Measurements from ENCODE around the gene ESD.
A peak's percentile ranks its signal among the peaks of the same experiment; 100 is the strongest.
"Not testable (repeated sequence)": the region's sequence is repeated elsewhere in the genome, so short reads cannot be mapped to it uniquely, and the experiment has no call there.

The ESD gene

DNA sequence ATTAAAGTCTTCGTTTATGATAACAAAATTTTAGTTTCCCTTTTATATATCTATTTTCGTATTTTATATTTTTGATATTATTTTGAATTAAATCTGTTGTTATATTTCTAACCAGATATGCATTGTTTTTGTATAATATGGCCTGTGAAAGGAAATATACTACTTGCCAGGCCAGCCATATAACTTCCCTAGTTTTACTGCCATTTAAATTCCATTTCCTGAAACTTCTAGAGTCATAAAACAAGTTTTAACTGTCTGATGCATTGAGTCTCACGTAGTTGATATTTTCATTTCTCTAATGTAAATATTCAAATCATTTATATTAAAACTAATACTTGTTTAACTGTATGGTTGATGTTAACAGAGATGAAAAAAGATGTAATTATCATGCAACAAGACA is 13.5 kb downstream of the ESD start:
- no peak for DNase-seq (ENCODE audit: low read depth)
- Histone ChIP-seq H3K4me3 (ENCODE audit: low read length) (no peak overlapping the region), H3K4me1 (ENCODE audit: control insufficient read depth, insufficient read depth, low read length) (peaks cover 18% of the 10 kb centered on the region), H3K36me3 (ENCODE audit: control insufficient read depth, insufficient read depth, low read length, severe bottlenecking) (peaks cover 82% of the 10 kb centered on the region), H3K9me3 (ENCODE audit: control insufficient read depth, low read length) (no peaks in the 10 kb centered on the region), H3K27me3 (replicated peaks; ENCODE audit: control insufficient read depth, insufficient read depth, low read length) (no peaks in the 10 kb centered on the region), H3K9ac (ENCODE audit: low read length) (no peak overlapping the region)

DNA sequence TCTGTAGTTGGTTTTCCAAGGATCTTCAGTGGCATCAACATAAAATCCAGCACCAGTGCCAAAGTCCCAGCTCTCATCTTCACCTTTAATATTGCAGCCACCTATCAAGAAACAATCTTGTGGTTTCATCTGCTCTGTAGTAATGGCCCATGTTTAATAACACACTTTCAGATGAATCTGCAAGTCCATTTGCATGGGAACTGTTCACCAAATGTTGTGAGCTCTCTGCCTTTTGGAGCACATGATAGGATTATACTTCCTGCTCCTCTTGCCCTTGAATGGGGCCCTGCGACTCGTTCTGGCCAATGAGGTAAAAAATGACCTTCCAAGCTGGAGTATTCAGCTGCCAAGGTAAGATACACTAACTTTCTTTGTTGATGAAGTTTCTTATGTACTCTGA is 14.3 kb downstream of the ESD start:
- DNase-seq (ENCODE audit: low read depth), result no peak
- Histone ChIP-seq H3K36me3 (ENCODE audit: control insufficient read depth, insufficient read depth, low read length, severe bottlenecking) (peaks cover 81% of the 10 kb centered on the region), H3K9me3 (ENCODE audit: control insufficient read depth, low read length) (no peaks in the 10 kb centered on the region), H3K4me1 (ENCODE audit: control insufficient read depth, insufficient read depth, low read length) (peaks cover 22% of the 10 kb centered on the region), H3K27me3 (replicated peaks; ENCODE audit: control insufficient read depth, insufficient read depth, low read length) (no peaks in the 10 kb centered on the region), H3K4me3 (ENCODE audit: low read length) (no peak overlapping the region), H3K9ac (ENCODE audit: low read length) (no peak overlapping the region)

DNA sequence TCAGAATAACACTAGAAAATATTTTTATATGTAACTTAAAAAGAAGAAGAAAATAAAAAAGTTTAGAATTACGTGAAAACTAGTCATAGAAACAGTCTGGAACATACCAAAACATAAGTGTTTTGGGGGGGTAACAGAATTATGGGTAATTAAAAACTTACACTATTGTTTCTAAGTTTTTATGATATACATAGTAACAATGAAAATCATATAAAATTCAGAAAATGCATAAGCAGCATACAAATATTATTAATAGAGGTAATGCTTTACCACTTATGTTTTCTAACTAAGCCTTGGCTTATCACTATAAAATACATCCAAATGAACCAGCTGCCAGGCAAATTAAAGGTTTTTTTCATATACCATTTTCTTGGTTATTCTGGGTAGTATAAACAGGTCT is 14.9 kb downstream of the ESD start:
- Histone ChIP-seq H3K9me3 (ENCODE audit: control insufficient read depth, low read length) (no peaks in the 10 kb centered on the region), H3K36me3 (ENCODE audit: control insufficient read depth, insufficient read depth, low read length, severe bottlenecking) (peaks cover 86% of the 10 kb centered on the region), H3K9ac (ENCODE audit: low read length) (no peak overlapping the region), H3K4me3 (ENCODE audit: low read length) (no peak overlapping the region), H3K4me1 (ENCODE audit: control insufficient read depth, insufficient read depth, low read length) (peaks cover 22% of the 10 kb centered on the region), H3K27me3 (replicated peaks; ENCODE audit: control insufficient read depth, insufficient read depth, low read length) (no peaks in the 10 kb centered on the region)
- no peak for DNase-seq (ENCODE audit: low read depth)

DNA sequence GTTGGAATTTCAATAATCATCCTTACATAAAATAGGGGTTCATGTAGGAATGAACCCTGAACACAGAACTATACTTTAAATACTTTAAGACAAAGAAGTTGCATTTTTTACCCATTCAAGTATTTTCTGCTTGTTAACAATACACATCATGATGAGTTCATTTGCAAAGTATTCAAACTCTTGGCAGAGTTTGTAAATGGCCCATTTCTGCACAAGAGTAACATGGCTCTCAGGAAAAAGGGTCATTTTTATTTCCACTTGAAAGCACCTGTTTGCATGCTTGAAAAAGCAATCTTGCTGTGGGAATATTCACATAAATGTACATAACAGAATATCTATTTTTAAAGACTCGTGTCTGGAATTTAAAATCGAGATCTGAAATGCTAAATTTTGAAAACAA is 18.1 kb downstream of the ESD start:
- DNase-seq (ENCODE audit: low read depth), result peak; percentile 62
- Histone ChIP-seq H3K4me3 (ENCODE audit: low read length) (no peak overlapping the region), H3K4me1 (ENCODE audit: control insufficient read depth, insufficient read depth, low read length) (peaks cover 22% of the 10 kb centered on the region), H3K9ac (ENCODE audit: low read length) (no peak overlapping the region), H3K36me3 (ENCODE audit: control insufficient read depth, insufficient read depth, low read length, severe bottlenecking) (peaks cover 85% of the 10 kb centered on the region), H3K9me3 (ENCODE audit: control insufficient read depth, low read length) (no peaks in the 10 kb centered on the region), H3K27me3 (replicated peaks; ENCODE audit: control insufficient read depth, insufficient read depth, low read length) (no peaks in the 10 kb centered on the region)

DNA sequence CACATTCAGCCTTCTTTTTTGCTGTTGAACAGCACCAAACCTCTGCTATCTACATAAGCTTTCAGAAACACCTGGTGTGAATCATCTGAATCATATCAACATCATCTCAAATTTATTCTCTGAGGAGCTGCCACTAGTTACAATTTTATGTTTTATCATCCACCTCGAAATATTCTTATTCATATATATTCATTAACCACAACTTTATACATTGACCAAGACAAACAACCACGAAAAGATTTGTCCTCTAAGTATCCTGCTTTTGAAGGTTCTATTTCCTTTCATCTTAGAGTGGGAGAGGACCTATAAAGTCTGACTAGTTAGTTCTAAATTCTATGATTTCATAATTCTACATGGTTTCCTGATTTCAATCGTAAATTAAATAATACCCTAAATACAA is 18.9 kb downstream of the ESD start:
- Histone ChIP-seq H3K4me3 (ENCODE audit: low read length) (no peak overlapping the region), H3K27me3 (replicated peaks; ENCODE audit: control insufficient read depth, insufficient read depth, low read length) (no peaks in the 10 kb centered on the region), H3K36me3 (ENCODE audit: control insufficient read depth, insufficient read depth, low read length, severe bottlenecking) (peaks cover 85% of the 10 kb centered on the region), H3K4me1 (ENCODE audit: control insufficient read depth, insufficient read depth, low read length) (peaks cover 22% of the 10 kb centered on the region), H3K9me3 (ENCODE audit: control insufficient read depth, low read length) (no peaks in the 10 kb centered on the region), H3K9ac (ENCODE audit: low read length) (no peak overlapping the region)
- DNase-seq (ENCODE audit: low read depth), result no peak

DNA sequence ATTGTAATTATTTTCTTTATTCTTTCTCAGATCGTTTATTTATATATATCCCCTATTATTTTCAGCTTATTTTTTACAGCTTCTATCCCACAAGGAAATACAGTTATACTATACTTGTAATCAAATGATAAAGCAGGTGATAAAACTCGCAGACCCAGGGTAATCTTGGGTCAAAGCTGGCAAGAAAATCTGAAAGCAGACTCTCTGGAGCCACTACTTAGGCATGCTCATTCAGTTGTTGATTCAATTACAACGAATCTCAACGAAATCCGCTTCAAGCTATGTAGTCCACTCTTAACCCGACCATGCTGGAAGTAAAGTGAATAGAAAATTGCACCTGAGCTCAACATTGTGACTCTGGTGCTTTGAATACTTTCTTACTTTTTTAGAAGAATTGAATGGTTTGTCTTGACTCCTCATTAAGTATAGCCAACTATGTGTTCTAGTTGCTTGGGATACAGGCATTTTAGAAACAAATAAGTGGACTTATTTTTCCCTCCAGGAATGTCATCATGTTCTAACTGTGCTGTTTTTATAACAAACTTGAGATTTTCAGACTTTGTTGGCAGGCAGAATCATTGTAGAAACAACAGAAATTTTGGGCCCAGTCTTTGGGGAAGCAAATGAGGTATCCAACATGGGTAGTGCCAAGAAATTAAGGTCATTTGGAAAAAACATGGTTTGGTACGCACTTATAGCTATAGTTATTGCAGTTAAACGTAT is 21.4 kb downstream of the ESD start:
- Histone ChIP-seq H3K9me3 (ENCODE audit: control insufficient read depth, low read length) (no peaks in the 10 kb centered on the region), H3K36me3 (ENCODE audit: control insufficient read depth, insufficient read depth, low read length, severe bottlenecking) (peaks cover 86% of the 10 kb centered on the region), H3K4me1 (ENCODE audit: control insufficient read depth, insufficient read depth, low read length) (peaks cover 16% of the 10 kb centered on the region), H3K27me3 (replicated peaks; ENCODE audit: control insufficient read depth, insufficient read depth, low read length) (no peaks in the 10 kb centered on the region), H3K9ac (ENCODE audit: low read length) (no peak overlapping the region), H3K4me3 (ENCODE audit: low read length) (no peak overlapping the region)
- DNase-seq (ENCODE audit: low read depth), result no peak

DNA sequence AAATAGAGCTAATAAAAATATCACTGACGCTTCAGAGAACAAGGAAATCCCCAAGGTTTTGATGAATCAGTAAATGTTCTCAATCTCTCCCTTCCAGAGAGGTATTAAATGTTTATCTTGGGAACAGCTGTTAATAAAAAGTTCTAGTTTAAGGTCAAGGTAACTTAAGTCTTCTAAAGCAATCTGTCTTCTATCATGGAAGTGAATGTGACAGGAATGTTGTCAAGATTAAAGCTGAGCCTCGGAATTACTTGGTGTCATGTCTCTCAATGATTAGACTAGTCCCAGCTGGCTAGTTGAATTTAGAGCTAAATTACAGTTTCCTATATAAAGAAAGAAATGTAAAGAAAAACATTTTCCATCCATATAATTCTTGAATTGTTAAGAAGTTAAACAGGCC is 23.4 kb downstream of the ESD start:
- Histone ChIP-seq H3K36me3 (ENCODE audit: control insufficient read depth, insufficient read depth, low read length, severe bottlenecking) (peaks cover 85% of the 10 kb centered on the region), H3K4me1 (ENCODE audit: control insufficient read depth, insufficient read depth, low read length) (peaks cover 8% of the 10 kb centered on the region), H3K4me3 (ENCODE audit: low read length) (no peak overlapping the region), H3K9me3 (ENCODE audit: control insufficient read depth, low read length) (no peaks in the 10 kb centered on the region), H3K27me3 (replicated peaks; ENCODE audit: control insufficient read depth, insufficient read depth, low read length) (no peaks in the 10 kb centered on the region), H3K9ac (ENCODE audit: low read length) (no peak overlapping the region)
- DNase-seq (ENCODE audit: low read depth), result no peak

DNA sequence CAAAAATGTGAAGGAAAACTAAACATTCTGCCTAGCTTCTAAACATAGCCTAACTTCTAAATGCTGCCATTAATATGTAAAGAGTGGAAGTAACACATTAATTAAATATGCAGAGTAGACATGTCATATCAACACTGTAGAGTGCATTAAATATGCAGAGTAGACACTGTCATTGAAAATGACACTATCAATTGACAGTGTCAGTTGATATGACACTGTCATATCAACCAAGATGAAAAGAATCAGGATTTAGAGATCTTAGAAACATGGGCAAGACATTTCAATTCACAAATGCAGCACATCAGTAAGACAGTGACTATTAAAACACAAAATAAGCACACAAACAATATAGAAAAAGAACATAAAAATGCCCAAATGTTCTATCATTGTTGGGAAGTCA is 25.3 kb downstream of the ESD start:
- Histone ChIP-seq H3K4me1 (ENCODE audit: control insufficient read depth, insufficient read depth, low read length) (peaks cover 3% of the 10 kb centered on the region), H3K9ac (ENCODE audit: low read length) (no peak overlapping the region), H3K36me3 (ENCODE audit: control insufficient read depth, insufficient read depth, low read length, severe bottlenecking) (peaks cover 68% of the 10 kb centered on the region), H3K9me3 (ENCODE audit: control insufficient read depth, low read length) (no peaks in the 10 kb centered on the region), H3K27me3 (replicated peaks; ENCODE audit: control insufficient read depth, insufficient read depth, low read length) (no peaks in the 10 kb centered on the region), H3K4me3 (ENCODE audit: low read length) (no peak overlapping the region)
- DNase-seq (ENCODE audit: low read depth), result no peak

DNA sequence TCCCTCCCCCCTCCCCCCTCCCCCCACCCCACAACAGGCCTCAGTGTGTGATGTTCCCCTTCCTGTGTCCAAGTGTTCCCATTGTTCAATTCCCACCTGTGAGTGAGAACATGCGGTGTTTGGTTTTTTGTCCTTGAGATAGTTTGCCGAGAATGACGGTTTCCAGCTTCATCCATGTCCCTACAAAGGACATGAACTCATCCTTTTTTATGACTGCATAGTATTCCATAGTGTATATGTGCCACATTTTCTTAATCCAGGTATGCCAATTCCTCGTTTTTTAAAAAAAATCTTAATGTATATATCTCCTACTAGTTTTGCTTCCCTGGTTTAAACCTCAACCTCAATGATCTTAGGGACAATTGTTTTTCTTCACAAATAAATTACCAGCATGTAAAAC is 27.0 kb downstream of the ESD start:
- not testable (repeated sequence) for DNase-seq (ENCODE audit: low read depth); H3K9ac ChIP-seq (ENCODE audit: low read length); H3K9me3 ChIP-seq (ENCODE audit: control insufficient read depth, low read length); H3K27me3 ChIP-seq (replicated peaks; ENCODE audit: control insufficient read depth, insufficient read depth, low read length); H3K4me1 ChIP-seq (ENCODE audit: control insufficient read depth, insufficient read depth, low read length); H3K4me3 ChIP-seq (ENCODE audit: low read length)
- H3K36me3 ChIP-seq (ENCODE audit: control insufficient read depth, insufficient read depth, low read length, severe bottlenecking), result peaks cover 50% of the 10 kb centered on the region

DNA sequence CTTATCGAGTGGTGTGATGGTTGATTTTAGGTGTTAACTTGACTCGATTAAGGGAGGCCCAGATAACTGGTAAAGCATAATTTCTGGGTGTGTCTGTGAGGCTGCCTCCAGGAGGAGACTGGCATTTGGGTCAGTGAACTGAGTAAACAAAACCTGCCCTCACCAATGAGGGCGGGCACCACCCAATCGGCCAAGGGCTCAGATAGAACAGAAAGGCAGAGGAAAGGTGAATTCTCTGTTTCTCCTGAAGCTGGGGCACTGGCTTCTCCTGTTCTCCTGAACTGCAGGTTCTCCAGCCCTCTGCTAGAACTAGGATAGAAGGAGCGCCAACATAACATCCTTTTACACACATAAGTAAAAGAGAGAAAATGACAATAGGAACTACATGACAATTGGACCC is 35.1 kb downstream of the ESD start:
- Histone ChIP-seq H3K27me3 (replicated peaks; ENCODE audit: control insufficient read depth, insufficient read depth, low read length) (no peaks in the 10 kb centered on the region), H3K4me3 (ENCODE audit: low read length) (no peak overlapping the region), H3K9ac (ENCODE audit: low read length) (no peak overlapping the region), H3K9me3 (ENCODE audit: control insufficient read depth, low read length) (no peaks in the 10 kb centered on the region), H3K36me3 (ENCODE audit: control insufficient read depth, insufficient read depth, low read length, severe bottlenecking) (no peaks in the 10 kb centered on the region), H3K4me1 (ENCODE audit: control insufficient read depth, insufficient read depth, low read length) (peaks cover 28% of the 10 kb centered on the region)
- no peak for DNase-seq (ENCODE audit: low read depth)

DNA sequence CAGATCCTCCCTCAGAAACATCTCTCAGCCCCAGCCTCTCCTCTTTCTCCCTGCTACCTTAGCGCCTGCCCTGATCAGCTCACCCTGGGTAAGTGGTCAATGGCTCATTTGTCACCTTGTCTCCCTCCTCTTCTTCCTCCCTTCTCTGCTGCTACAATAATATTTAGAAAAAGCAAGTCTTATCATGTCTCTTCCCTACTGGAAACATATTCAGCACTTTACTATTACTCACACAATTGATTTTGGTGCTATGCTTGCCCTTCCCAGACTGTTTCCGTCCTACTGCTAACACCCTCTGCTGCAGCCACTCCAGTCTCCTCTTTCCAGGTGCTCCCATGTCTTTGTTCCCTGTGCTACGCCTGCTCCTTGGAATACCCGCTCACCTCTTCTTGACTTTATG is 35.8 kb downstream of the ESD start:
- Histone ChIP-seq H3K36me3 (ENCODE audit: control insufficient read depth, insufficient read depth, low read length, severe bottlenecking) (no peaks in the 10 kb centered on the region), H3K9me3 (ENCODE audit: control insufficient read depth, low read length) (no peaks in the 10 kb centered on the region), H3K27me3 (replicated peaks; ENCODE audit: control insufficient read depth, insufficient read depth, low read length) (no peaks in the 10 kb centered on the region), H3K9ac (ENCODE audit: low read length) (no peak overlapping the region), H3K4me3 (ENCODE audit: low read length) (no peak overlapping the region), H3K4me1 (ENCODE audit: control insufficient read depth, insufficient read depth, low read length) (peaks cover 31% of the 10 kb centered on the region)
- no peak for DNase-seq (ENCODE audit: low read depth)

DNA sequence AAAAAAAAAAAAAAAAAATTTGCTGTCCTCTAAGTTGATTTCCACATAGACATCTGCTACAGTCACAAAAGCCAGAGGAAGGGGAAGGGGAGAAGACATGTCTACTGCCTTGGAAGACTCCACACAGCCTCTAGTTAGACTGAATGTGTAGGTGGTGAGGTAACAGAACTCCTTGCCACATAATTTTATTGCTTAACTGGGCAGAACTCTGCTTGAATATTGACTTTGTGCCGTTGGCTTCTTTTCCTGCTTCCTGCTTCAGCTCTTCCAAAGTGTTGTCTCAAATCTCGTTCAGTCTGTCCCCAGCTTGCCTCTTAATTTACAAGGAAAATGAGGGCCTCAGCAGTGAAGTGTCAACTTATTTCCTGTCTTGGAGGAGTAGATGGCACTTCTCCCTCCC is 37.1 kb downstream of the ESD start:
- Histone ChIP-seq H3K27me3 (replicated peaks; ENCODE audit: control insufficient read depth, insufficient read depth, low read length) (no peaks in the 10 kb centered on the region), H3K4me1 (ENCODE audit: control insufficient read depth, insufficient read depth, low read length) (peaks cover 31% of the 10 kb centered on the region), H3K4me3 (ENCODE audit: low read length) (no peak overlapping the region), H3K9ac (ENCODE audit: low read length) (peak overlapping the region; percentile 40), H3K9me3 (ENCODE audit: control insufficient read depth, low read length) (no peaks in the 10 kb centered on the region), H3K36me3 (ENCODE audit: control insufficient read depth, insufficient read depth, low read length, severe bottlenecking) (no peaks in the 10 kb centered on the region)
- DNase-seq (ENCODE audit: low read depth), result no peak
